ENCODE results near the gene MYOM3. TPM values are rescaled to one million over a fixed set of nuclear protein-coding genes. Genes with fewer than 3 reads are reported as not detected.

Gene MYOM3
- total RNA-seq, 4 donors from 2014 or later: 0.17 to 0.94 (median 0.44) TPM; not detected in 1

DNA sequence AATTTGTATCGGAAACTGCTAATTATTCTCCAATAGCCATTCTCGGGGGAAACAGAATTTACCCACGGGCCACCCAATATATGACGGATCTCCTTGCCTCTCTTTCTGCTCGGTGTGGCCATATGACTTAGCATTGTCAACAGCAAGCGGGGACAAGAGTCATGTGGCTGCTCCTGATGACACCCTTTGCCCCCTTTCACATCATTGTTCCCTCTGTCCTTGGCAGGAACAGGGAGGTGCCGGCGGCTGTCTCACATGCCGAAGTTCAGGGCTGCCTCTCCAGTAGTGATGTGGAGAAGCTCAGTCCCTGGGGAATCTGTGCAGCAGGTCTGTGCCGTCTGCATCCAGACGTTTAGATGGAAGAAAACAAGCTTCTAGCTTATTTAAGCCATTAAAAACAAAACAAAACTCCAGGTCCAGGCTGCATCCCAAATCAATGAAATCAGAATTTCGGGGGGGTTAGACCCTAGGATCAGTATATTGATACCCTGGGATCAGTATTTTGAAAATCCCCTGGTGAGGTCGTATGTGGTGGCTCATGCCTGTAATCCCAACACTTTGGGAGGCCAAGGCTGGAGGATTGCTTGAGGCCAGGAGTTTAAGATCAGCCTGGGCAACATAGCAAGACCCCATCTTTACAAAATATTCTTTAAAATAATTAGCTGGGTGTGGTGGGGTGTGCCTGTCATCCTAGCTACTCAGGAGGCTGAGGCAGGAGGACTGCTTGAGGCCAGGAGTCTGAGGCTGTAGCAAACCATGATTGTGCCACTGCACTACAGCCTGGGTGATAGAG is 10.8 kb downstream of the MYOM3 start:
- TF ChIP-seq, protein P1, sequence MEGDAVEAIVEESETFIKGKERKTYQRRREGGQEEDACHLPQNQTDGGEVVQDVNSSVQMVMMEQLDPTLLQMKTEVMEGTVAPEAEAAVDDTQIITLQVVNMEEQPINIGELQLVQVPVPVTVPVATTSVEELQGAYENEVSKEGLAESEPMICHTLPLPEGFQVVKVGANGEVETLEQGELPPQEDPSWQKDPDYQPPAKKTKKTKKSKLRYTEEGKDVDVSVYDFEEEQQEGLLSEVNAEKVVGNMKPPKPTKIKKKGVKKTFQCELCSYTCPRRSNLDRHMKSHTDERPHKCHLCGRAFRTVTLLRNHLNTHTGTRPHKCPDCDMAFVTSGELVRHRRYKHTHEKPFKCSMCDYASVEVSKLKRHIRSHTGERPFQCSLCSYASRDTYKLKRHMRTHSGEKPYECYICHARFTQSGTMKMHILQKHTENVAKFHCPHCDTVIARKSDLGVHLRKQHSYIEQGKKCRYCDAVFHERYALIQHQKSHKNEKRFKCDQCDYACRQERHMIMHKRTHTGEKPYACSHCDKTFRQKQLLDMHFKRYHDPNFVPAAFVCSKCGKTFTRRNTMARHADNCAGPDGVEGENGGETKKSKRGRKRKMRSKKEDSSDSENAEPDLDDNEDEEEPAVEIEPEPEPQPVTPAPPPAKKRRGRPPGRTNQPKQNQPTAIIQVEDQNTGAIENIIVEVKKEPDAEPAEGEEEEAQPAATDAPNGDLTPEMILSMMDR (IDR thresholded peaks at IDR 0.05; ENCODE audit: low read depth): no peak

GRCh38 chr1:24098943-24099638 is 12.8 kb downstream of the MYOM3 start:
- TF ChIP-seq, protein P1 (IDR thresholded peaks at IDR 0.05; ENCODE audit: low read depth): no peak

DNA sequence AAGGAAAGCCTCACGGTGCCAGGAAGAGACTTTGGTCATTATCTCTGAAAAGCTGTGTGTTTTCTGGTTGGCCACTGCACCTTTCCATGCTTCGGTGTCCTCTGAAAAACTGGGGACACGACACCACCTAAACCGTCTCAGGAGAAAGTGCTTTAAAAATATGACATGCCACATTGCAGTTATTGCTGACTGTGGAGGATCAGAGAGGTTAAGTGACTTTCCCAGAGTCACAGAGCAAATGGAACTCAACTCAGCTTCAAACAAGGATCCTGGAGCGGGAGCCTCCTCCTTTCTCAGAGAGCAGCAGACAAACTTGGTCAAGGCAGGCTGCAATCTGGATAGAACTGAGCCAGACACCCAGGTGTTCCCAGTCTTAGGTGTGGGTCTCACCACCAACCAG is 13.8 kb downstream of the MYOM3 start:
- TF ChIP-seq, protein P1 (IDR thresholded peaks at IDR 0.05; ENCODE audit: low read depth): no peak

GRCh38 chr1:24097663-24098062 is 14.3 kb downstream of the MYOM3 start:
- TF ChIP-seq, protein P1 (IDR thresholded peaks at IDR 0.05; ENCODE audit: low read depth): no peak

- TF ChIP-seq, protein P1 (IDR thresholded peaks at IDR 0.05; ENCODE audit: low read depth): no peak
Measured at GRCh38 chr1:24096739-24097103, 15.2 kb downstream of the MYOM3 start.

DNA sequence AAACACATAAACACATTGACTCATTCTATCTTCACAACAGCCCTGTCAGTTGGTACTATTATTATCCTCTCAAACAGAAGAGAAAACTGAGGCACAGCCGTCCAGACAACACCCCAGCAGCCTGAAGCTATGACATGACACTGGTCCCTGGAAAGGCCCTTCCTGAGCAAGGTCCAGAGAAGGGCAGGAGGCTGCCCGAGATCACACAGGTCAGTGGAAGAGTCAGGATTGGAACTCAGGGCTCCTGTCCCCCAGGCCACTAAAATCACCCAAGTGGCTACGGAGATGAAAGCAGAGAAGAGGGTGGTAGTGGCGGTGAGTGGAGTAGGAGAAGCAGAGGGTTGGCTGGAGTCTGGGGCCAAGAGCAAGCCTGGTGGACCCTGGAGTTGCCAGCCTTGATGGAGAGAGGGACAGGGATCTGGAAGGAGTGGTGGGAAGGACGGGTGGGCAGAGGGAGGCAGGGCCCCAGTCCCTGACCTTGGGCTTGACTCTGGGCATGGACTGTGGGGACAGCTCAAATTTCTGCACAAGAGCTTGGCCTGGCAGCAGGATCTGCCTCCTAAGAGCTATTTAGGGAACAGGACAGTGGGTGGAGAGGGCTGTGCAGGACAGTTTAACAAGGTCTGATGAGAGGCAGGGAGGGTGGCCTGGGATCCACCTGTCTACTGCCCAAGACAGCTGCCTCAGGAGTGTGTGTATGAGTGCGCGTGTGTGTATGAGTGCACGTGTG is 15.8 kb downstream of the MYOM3 start:
- TF ChIP-seq, protein P1 (IDR thresholded peaks at IDR 0.05; ENCODE audit: low read depth): no peak

All from subcutaneous adipose tissue (tissue), 4 donors.